ENCODE measurements around the gene RRP1.

RRP1 gene

DNA sequence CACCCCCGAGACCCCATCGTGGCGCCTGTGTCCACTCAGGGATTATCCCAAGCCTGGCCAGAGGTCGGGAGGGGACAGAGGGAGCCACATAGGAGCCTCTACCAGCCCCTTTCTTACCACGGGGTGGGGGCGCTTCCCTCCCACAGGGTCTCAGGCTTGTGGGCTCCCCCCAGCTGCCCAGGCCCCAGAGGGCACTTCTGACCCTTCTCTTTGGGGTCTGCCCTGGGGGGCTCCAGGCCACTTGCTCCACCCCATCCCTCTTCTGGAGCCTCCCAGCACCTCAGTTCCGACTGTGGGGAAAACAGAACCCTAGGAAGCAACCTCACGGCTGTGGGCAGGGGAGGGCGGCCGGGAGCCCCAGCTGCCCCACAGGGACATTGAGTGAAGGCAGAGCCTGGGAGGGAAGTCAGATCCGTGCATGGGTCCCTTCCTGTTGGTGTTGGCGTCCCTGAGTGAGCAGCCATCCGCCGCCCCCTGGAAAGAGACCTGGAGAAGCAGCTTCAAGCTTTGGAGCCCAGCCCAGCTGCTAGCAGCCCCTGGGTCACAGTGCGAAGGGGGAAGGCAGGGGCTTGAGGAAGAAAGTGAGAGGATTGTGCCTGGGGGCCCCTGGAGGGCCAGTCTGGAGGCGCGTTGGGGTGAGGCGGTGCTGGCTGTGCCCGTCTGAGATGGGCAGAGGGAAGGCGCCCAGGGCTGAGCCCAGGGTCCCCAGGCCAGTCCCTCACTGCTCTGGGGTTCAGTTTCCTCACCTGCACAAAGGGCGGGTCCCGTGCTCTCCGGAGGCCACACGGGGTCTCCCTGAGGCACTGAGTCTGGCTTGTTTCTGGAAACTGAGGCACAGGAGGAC, 22.1 kb downstream of the RRP1 start:
- Histone ChIP-seq H3K4me3 (ENCODE audit: low read length) (peak overlapping the region; percentile 42), H3K36me3 (ENCODE audit: control insufficient read depth, insufficient read depth, low read length) (no peaks in the 10 kb centered on the region), H3K27me3 (ENCODE audit: control insufficient read depth, insufficient read depth, low read length) (no peaks in the 10 kb centered on the region), H3K4me1 (ENCODE audit: control insufficient read depth, insufficient read depth, low read length) (no peaks in the 10 kb centered on the region), H3K27ac (ENCODE audit: low read depth, low read length) (no peak overlapping the region), H3K9ac (ENCODE audit: low read length) (no peak overlapping the region)

DNA sequence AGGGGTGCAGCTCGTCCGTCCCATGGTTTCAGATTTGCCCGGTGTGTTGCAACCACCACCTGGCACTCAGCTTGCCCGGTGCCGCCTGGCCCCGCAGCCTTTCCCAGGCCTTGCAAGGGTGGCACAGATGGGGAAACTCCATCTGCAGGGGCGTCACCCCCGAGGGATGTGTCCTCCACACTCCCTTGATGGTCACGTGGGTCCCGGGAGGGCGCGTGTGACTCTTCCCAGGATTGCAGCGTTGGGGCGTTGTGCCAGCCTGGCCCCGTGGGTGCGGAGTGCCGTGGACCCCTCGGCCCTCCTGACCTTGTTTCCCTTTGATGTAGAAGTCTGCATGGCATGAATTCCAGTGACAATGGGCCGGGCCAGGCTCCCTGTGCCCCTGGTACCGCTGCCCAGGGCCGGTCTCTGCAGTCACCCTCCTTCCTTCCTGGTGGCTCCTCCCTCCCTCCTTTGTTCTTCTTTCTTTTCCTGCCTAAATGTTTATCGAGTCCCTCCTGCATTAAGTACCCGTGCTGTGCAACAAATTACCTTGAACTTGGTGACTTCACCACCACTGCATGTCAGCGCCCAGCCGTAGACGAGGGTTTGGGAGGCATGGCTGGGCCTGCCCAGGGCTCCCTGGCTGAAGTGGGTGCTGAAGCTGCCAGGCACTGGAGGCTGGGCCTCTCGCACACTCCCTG, 22.9 kb downstream of the RRP1 start:
- Histone ChIP-seq H3K27ac (ENCODE audit: low read depth, low read length) (no peak overlapping the region), H3K27me3 (ENCODE audit: control insufficient read depth, insufficient read depth, low read length) (no peaks in the 10 kb centered on the region), H3K4me1 (ENCODE audit: control insufficient read depth, insufficient read depth, low read length) (no peaks in the 10 kb centered on the region), H3K36me3 (ENCODE audit: control insufficient read depth, insufficient read depth, low read length) (no peaks in the 10 kb centered on the region), H3K4me3 (ENCODE audit: low read length) (peak overlapping the region; percentile 29), H3K9ac (ENCODE audit: low read length) (no peak overlapping the region)

DNA sequence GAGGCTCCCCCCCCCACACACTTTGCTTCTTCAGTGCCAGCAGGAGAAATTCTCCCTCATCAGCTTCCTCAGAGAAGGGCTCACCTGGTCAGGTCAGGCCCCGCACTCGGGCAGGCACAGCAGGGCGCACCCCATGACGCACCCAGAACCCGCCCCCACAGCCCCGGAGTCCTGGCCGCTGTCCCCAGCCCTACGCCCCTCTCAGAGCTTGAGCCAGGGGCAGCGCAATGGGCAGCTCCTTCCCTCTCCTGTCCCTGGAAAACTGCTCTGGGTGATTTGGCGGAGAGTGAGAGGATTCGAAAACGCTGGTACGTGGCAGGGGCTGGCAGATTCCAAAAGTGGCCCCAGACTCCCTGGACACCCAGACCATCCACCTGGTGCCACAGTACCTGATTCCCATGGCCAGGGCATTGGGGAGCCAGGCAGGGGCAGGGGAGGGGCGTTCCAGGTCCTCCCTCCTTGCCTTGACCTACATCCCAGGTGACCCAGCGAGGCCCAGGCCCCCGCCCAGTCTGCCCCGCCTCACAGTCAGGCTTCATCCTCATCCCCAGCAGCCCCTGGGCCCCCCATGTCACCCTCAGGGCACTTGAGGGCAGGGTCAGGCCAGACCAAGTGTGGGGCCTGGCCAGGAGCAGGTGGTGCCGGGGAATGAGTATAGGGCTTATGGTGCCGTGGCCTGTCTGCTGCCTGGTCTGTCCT, 23.7 kb downstream of the RRP1 start:
- no peaks in the 10 kb centered on the region for H3K36me3 ChIP-seq (ENCODE audit: control insufficient read depth, insufficient read depth, low read length)
- H3K27ac ChIP-seq (ENCODE audit: low read depth, low read length) = no peak overlapping the region
- H3K4me1 ChIP-seq (ENCODE audit: control insufficient read depth, insufficient read depth, low read length) = no peaks in the 10 kb centered on the region
- H3K4me3 ChIP-seq (ENCODE audit: low read length) = no peak overlapping the region
- H3K27me3 ChIP-seq (ENCODE audit: control insufficient read depth, insufficient read depth, low read length) = no peaks in the 10 kb centered on the region
- H3K9ac ChIP-seq (ENCODE audit: low read length) = no peak overlapping the region

DNA sequence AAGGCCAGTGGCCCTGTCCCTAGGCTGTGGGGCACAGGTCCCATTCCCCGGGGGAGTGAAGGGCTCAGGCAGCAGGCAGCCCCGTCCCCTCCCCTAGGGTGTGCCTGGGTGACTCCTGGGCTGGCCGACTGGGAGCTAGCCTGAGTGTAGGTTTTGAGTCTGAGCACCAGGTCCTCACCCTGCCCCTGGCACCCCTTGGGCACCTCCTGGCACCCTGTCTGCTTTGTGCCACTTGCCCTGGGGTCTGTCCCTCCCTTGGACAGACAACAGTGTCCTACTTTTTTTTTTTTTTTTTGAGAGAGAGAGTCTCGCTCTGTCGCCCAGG, 24.2 kb downstream of the RRP1 start:
- H3K4me1 ChIP-seq (ENCODE audit: control insufficient read depth, insufficient read depth, low read length) = no peaks in the 10 kb centered on the region
- no peaks in the 10 kb centered on the region for H3K36me3 ChIP-seq (ENCODE audit: control insufficient read depth, insufficient read depth, low read length)
- no peak overlapping the region for H3K27ac ChIP-seq (ENCODE audit: low read depth, low read length)
- H3K27me3 ChIP-seq (ENCODE audit: control insufficient read depth, insufficient read depth, low read length) = no peaks in the 10 kb centered on the region
- no peak overlapping the region for H3K4me3 ChIP-seq (ENCODE audit: low read length)
- H3K9ac ChIP-seq (ENCODE audit: low read length) = no peak overlapping the region

DNA sequence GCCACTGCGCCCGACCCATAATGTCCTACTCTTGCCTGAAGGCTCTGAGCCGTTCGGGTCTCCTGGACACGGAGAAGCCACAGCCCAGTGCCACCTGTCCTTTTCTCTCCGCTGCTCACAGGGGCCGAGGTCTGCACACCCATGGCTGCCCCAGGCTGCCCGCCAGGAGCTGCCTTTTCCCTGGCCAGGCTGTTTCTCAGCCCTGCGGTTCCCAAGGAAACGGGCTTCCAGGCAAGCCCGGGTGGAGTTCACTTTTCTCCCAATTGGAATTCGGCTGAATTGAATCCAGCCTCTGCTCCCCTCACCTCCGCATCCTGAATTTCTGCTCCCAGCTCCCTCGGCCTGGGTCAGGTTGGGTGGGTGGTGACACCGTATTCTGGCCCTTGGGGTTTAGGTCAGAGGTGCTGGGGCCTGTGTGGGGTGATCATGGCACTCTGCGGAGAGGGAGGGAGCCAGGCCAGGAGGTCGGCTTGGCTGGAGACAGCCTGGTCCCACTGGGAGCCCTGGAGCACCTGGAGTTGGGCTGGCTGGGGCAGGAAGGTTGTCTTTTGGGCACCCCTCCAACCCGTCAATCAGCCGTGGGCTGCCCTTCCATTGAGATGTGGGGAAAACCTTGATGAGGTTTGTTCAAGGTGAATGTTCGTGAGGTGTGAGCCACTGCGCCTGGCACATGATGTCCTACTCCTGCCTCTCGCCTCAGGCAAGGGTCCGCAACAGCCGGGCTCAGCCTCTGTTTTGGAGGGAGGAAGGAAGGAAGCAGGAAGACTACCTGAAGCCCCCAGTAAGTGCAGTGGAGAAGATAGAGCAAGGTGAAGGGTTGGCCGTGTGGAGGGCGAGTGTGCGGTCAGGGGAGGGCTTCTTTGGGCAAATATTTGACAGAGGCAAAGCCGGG, 25.1 kb downstream of the RRP1 start:
- H3K27ac ChIP-seq (ENCODE audit: low read depth, low read length) = no peak overlapping the region
- no peaks in the 10 kb centered on the region for H3K36me3 ChIP-seq (ENCODE audit: control insufficient read depth, insufficient read depth, low read length)
- H3K4me3 ChIP-seq (ENCODE audit: low read length) = no peak overlapping the region
- H3K4me1 ChIP-seq (ENCODE audit: control insufficient read depth, insufficient read depth, low read length) = no peaks in the 10 kb centered on the region
- H3K9ac ChIP-seq (ENCODE audit: low read length) = no peak overlapping the region
- H3K27me3 ChIP-seq (ENCODE audit: control insufficient read depth, insufficient read depth, low read length) = no peaks in the 10 kb centered on the region

DNA sequence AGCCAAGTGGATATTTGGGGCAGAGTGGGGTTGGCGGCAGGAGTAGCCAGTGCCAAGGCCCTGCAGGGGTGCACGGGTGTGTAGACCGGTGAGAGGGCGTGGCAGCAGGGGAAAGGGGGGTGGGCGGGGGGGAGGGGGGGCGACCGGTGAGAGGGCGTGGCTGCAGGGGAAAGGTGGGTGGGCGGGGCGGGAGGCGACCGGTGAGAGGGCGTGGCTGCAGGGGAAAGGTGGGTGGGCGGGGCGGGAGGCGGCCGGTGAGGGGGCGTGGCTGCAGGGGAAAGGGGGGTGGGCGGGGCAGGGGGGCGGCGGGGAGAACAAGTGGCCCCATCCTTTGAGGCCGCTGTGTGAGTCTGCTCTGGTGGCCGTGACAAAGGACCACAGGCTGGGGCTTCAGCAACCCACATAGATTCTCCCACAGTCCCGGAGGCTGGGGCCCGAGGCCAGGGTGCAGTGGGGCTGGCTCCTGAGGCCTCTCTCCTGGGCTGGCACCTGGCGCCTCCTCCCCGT, 25.8 kb downstream of the RRP1 start:
- Histone ChIP-seq H3K27ac (ENCODE audit: low read depth, low read length) (no peak overlapping the region), H3K4me3 (ENCODE audit: low read length) (no peak overlapping the region), H3K27me3 (ENCODE audit: control insufficient read depth, insufficient read depth, low read length) (no peaks in the 10 kb centered on the region), H3K4me1 (ENCODE audit: control insufficient read depth, insufficient read depth, low read length) (no peaks in the 10 kb centered on the region), H3K36me3 (ENCODE audit: control insufficient read depth, insufficient read depth, low read length) (no peaks in the 10 kb centered on the region), H3K9ac (ENCODE audit: low read length) (no peak overlapping the region)

DNA sequence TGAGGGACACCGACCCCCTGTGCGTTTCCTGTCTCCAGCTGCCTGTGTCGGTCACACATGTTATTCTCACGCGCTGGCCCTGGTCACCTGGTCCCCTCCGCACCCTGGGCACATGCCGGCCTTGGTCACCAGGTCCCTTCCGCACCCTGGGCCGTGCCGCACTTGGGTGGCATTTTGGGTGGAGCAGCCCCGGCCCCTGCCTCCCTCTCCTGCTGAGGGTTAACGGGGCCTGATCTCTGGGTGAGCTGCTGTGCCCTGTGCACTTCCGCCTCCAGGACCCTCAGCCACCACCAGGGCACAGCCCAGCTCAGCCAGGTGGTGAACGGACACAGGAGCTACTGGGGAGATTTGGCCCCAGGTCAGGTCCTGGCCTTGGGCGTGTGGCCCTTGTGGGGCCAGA, 26.6 kb downstream of the RRP1 start:
- no peak overlapping the region for H3K27ac ChIP-seq (ENCODE audit: low read depth, low read length)
- no peaks in the 10 kb centered on the region for H3K36me3 ChIP-seq (ENCODE audit: control insufficient read depth, insufficient read depth, low read length)
- H3K4me1 ChIP-seq (ENCODE audit: control insufficient read depth, insufficient read depth, low read length) = no peaks in the 10 kb centered on the region
- H3K4me3 ChIP-seq (ENCODE audit: low read length) = no peak overlapping the region
- no peak overlapping the region for H3K9ac ChIP-seq (ENCODE audit: low read length)
- no peaks in the 10 kb centered on the region for H3K27me3 ChIP-seq (ENCODE audit: control insufficient read depth, insufficient read depth, low read length)

DNA sequence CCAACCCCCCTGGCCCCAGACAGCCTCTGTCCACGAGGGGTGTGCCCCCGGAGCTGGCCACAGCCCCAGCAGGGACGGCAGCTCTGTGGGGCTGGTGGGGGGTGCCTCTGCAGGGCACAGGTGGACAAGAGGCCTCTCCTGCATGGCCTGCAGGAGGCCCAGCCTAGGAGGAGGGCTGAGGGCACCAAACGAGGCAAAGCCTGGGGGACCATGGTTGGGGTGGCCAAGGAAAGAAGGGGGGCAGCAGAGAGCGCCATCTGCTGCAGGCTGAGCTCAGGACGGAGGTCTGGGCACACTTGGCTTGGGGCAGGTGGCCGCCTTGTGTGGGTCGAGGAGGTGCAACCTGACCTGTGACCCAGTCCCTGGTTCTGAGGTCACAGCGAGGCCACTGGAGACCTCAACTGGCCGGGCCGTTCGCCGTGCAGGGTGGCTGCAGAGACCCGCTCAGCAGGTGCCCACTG, 27.3 kb downstream of the RRP1 start:
- Histone ChIP-seq H3K9ac (ENCODE audit: low read length) (no peak overlapping the region), H3K27ac (ENCODE audit: low read depth, low read length) (no peak overlapping the region), H3K36me3 (ENCODE audit: control insufficient read depth, insufficient read depth, low read length) (no peaks in the 10 kb centered on the region), H3K4me1 (ENCODE audit: control insufficient read depth, insufficient read depth, low read length) (no peaks in the 10 kb centered on the region), H3K4me3 (ENCODE audit: low read length) (no peak overlapping the region), H3K27me3 (ENCODE audit: control insufficient read depth, insufficient read depth, low read length) (no peaks in the 10 kb centered on the region)

DNA sequence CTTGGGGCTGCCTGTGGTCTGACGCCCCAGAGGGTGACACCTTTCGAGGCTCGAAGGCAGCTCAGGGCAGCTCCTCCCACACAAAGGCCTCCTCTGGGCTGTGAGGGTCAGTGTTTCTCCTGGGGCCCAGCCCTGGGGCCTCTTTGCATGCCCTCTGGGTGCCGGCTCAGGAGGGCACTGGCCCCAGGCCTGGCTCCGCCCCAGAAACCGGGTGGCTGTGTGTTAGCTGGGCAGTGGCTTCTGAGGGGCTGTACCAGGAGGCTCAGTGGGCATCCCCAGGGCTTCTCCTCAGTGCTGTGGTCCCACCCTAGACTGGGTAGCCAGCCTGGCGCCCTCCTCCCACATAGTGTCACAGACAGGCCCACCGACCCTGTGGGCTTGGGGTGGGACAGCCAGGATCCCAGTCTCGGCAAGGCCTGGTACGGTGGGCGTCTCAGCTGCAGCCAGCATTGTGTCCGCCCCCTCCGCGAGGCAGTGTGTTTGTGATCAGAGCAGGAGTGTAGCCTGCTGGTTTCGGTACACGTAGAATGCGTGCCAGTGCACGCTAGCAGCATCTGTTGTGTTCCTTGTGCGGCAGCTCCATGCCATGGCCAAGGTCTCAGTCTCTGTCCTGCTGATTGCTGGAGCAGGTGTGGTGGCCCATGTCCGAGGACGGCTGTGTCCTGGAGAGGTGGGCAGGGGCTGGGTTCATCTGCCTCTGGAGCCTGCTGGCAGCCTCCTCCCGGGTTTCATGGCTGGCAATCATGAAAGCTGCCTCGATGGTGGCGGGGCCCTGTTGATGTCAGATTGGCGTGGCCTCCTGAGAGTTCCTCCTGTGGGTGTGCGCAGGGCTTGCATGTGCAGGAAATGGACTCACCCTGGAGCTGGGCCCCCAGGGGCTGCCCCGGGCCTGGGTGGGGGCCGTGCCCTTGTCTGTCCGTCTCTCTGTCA, 28.0 kb downstream of the RRP1 start:
- no peaks in the 10 kb centered on the region for H3K36me3 ChIP-seq (ENCODE audit: control insufficient read depth, insufficient read depth, low read length)
- H3K27ac ChIP-seq (ENCODE audit: low read depth, low read length) = no peak overlapping the region
- no peaks in the 10 kb centered on the region for H3K27me3 ChIP-seq (ENCODE audit: control insufficient read depth, insufficient read depth, low read length)
- H3K4me3 ChIP-seq (ENCODE audit: low read length) = no peak overlapping the region
- H3K9ac ChIP-seq (ENCODE audit: low read length) = no peak overlapping the region
- H3K4me1 ChIP-seq (ENCODE audit: control insufficient read depth, insufficient read depth, low read length) = no peaks in the 10 kb centered on the region

DNA sequence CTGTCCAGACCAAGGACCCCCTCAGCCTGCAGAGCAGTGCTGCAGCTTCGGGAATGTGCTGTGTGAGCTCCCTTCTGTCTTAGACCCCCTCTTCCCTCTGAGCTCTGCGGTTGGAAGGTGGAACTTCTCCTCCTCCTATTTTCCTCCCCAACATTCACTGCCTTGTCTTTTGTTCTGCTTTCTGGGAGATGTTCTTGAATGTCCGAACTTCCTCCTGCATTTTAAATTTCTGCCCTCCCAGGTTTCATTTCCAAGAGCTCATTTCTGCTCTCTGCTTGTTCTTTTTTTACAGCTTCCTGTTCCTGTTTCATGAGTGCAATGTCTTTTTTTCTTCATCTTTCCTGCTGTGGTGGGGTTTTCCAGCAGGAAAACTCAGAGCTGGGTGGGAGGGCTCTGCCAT, 29.3 kb downstream of the RRP1 start:
- H3K4me3 ChIP-seq (ENCODE audit: low read length) = no peak overlapping the region
- no peaks in the 10 kb centered on the region for H3K36me3 ChIP-seq (ENCODE audit: control insufficient read depth, insufficient read depth, low read length)
- H3K27me3 ChIP-seq (ENCODE audit: control insufficient read depth, insufficient read depth, low read length) = no peaks in the 10 kb centered on the region
- H3K4me1 ChIP-seq (ENCODE audit: control insufficient read depth, insufficient read depth, low read length) = no peaks in the 10 kb centered on the region
- no peak overlapping the region for H3K9ac ChIP-seq (ENCODE audit: low read length)
- H3K27ac ChIP-seq (ENCODE audit: low read depth, low read length) = no peak overlapping the region
